Activated CD4-positive, alpha-beta T cell treated with anti-CD3 and anti-CD28 coated beads, Interleukin-2, amount 50 U/mL, for 4 hours (primary cell): Measurements from ENCODE around the gene ANKDD1B.
A peak's percentile ranks its signal among the peaks of the same experiment; 100 is the strongest.
"Not testable (repeated sequence)": the region's sequence is repeated elsewhere in the genome, so short reads cannot be mapped to it uniquely, and the experiment has no call there.

Experiments
- DNase-seq, 2 experiments: peaks; one replicate each; pipeline ENCODE4 v3.0.0-alpha.2; 2020

Gene ANKDD1B

GRCh38 chr5:75663579-75664284 lies 52.5 kb downstream of the ANKDD1B start:
- DNase-seq, result no peak

GRCh38 chr5:75664979-75665378 lies 53.7 kb downstream of the ANKDD1B start:
- no peak for DNase-seq

- no peak for DNase-seq
Measured at GRCh38 chr5:75666801-75667200, 55.5 kb downstream of the ANKDD1B start.

GRCh38 chr5:75667586-75667985 lies 56.3 kb downstream of the ANKDD1B start:
- DNase-seq, result no peak

DNA sequence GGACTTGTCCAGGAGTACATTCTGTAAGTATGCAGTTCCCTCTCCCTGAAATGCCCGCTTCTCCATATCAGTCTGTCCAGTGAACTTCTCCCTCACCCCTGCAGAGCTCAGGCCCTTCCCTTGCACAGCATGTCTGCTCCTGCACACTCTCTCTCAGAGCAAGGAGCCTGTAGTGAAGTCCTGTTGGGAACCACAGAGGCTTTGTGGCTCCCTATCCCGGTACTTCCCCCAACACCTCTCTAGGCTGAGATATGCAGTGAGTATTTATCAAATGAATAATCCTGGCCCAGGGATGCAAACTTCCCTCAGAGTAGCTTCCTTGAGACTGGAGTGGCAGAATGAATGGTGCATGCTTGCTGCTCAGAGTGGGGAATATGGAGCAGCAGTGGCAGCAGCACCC lies 57.2 kb downstream of the ANKDD1B start:
- no peak for DNase-seq

GRCh38 chr5:75668977-75669689 lies 57.9 kb downstream of the ANKDD1B start:
- DNase-seq, result peak; percentile 9 to 31

GRCh38 chr5:75670577-75670976 lies 59.3 kb downstream of the ANKDD1B start:
- DNase-seq, result no peak

GRCh38 chr5:75671506-75671905 lies 60.3 kb downstream of the ANKDD1B start:
- DNase-seq, result no peak

DNA sequence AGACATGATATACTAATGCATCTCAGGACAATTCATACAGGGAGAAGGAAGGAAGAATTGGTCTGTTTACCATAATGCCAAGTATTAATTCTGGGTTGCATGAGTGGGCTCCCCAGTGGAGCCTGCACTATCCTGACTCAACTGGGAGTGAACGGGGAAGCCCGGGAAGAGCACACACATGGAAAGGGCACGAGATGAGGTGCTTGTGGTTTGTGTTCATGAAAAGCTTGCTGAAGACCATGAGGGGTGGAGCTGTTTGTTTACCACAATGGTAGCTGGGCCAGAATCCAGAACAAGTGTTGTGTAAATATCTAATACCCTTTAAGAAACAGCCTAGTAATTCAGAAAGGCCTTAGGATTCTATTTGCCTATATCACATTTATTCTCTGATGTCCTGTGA lies 61.4 kb downstream of the ANKDD1B start:
- no peak for DNase-seq

DNA sequence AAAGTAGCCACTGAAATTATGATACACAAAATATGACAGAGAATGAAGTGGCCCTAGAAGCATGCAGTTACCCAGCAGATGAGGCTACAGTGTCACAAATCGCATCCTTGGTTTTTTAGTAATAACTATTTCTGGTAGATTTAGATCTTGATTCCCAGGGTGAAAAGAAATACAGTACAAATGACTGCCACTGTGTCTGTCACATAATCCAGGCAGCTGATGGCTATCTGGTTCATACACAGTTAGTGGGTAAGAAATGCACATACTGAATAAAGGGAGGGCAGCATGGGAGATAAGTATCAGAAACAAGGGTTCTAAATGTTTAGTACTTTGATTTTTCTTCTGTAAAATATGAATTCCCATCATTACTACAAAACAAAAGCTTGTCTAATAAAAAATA lies 64.5 kb downstream of the ANKDD1B start:
- DNase-seq, result no peak

DNA sequence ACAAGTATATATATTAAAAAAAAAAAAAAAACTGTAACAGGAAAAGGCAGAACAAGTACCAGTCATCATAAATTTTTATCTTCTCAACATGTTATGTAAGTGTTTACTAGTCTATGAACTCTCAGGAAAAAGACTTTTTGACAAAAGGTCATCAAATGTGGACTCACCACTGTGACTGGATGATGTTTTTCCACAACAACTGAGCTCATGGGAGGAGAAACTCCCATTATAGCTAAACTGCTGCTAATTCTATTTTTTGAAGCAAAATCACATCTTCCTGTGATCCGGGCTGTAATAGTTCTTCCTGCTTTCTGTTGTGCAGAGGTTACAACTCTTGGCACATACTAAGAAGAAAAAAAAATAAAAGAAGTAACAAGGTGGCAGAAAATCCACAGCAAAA lies 66.4 kb downstream of the ANKDD1B start:
- DNase-seq, result no peak

- DNase-seq, result no peak
Measured at GRCh38 chr5:75678155-75678554, 66.9 kb downstream of the ANKDD1B start.

DNA sequence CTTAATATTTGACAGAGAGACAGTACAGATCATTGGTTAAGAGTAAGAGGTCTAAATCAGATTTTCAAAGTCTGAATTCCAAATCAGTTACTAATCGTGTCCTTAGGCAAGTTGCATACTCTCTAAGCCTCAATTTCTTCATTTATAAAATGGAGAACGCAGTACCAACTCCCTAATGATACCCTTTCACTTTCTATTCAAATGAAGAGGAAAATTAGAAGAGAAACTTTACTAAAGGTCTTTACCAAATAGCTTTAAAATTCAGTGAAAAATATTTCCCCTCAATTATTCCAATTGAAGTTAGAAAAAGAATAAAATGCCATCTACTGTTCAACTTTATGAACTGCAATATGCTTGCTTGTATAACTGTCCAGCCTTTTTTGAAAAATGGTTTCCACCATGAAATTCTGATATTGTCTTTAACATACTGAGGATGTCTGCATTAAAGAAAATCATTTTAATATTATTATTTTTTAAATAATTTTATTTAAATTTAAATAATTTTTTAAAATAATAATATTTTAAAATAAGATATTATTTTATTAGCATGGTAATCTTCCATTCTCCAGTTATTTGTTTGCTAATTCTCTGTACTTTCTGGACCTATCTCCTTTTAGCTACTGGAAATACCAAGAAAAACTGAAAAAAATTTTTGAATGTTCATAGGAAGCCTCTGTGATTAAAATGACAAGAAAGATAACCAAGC lies 70.0 kb downstream of the ANKDD1B start:
- no peak for DNase-seq

DNA sequence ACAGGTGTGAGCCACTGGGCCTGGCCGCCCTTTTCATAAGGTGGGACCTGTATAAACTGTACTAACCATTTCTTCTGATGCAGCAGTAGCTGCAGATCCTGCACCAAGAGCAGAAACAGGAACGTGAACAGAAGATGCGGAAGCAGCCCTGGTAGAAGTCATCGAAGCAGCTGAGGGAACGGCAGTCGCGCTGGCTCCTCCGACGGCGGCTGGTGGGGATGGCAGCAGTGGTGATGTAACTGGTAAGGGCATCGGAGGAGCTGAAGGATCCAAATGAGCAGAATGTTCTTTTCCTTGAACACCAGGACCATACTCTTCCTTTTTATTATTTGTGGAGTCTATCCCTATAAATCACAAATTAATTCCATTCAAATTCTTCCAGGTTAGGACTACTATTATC lies 73.9 kb downstream of the ANKDD1B start:
- no peak for DNase-seq

- no peak for DNase-seq
Measured at GRCh38 chr5:75686480-75686879, 75.2 kb downstream of the ANKDD1B start.

- no peak for DNase-seq
Measured at GRCh38 chr5:75690669-75691068, 79.4 kb downstream of the ANKDD1B start.

DNA sequence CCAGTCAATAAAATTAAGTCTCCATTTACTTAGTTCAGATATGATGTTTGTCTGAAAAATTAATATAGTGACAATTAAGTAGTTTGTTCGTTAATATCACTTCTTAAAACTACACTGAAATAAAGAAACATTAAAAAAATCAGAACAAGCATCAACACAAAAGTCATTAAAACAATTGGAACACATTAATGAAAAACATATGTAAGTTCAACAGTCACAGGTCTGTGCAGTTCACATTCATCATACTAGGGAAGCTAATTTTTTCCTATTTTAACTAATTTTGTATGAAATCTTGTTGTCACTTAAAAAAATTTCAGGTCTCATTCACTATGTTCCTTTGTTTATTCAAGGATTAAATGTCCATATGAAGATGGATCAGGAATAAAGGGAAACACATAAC lies 83.5 kb downstream of the ANKDD1B start:
- DNase-seq, result no peak

- not testable (repeated sequence) for DNase-seq
Measured at GRCh38 chr5:75695472-75696351, 84.5 kb downstream of the ANKDD1B start.

DNA sequence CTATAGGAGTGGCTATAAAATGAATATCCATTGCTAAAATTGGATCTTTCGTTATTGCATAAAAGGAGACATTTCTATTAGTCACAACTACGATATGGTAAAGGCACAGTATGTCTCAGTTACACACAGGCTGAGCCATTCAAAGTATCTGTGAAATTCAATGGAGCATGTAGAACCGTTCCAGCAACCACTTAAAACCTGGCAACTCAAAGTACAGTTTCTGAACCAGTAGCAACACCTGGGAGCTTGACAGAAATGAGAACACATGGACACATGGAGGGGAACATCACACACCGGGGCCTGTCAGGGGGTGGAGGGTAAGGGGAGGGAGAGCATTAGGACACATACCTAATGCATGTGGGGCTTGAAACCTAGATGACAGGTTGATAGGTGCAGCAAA lies 90.6 kb downstream of the ANKDD1B start:
- DNase-seq, result no peak

DNA sequence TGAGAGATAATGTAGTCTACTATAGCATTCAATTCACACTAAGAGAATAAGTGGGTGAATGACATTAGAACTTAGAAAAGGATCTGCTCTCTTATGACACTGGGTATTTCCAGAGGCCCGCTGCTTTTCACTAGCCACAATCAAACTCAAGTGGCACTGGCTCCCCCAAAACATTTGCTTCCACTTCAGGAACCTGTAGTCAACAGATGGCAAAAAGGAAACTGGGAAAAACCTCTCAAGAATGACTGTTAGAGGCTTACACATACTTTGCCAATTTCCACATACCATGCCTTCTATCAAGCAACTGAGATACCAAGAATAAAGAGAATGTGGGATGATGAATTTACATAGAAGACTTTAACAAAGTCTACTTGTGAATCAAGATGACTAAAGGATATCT lies 94.8 kb downstream of the ANKDD1B start:
- no peak for DNase-seq

DNA sequence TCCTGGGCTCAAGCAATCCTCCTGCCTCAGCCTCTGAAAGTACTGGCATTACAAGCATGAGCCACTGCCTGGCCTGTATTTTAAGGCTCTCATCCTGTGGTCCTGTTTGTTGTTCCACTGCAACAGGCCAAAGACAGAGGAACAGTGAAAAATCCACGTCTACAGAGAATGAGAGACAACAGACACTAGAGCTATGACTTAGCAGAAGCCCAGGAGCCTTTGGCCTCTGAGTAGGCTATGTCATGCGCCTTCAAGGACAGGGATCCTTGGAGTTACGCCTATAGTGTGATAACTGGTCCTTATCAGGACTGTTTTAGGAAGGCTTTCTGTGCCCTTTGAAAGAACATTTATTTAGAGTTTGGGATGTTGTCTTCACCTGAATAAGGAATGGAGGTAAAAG lies 95.5 kb downstream of the ANKDD1B start:
- no peak for DNase-seq

GRCh38 chr5:75707911-75708509 lies 96.8 kb downstream of the ANKDD1B start:
- no peak for DNase-seq

DNA sequence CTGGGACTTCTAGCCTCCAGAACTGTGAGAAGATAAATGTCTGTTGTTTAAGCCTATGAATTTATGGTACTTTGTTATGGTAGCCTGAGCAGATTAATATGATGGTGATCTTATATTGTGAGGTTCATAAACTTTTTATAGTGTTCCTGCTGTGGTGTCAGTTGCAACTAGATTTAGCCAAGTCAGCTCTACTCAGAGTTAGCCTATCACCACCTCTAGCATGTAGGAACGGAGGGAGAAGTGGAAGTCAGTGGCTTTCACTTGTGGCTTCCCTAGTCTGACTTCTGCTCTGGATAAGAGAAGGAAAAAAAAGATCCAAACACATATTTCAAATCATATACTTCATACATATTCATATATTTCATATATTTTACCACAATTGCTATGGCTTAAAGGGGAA lies 99.4 kb downstream of the ANKDD1B start:
- no peak for DNase-seq
